Measurements from ENCODE around the gene CBLC. TPM values are rescaled to one million over a fixed set of nuclear protein-coding genes. Genes with fewer than 3 reads are reported as not detected.

The CBLC gene
- total RNA-seq, 1 experiment from 2014 or later: 0.80 TPM

GRCh38 chr19:44803442-44804428, 26.0 kb downstream of the CBLC start:
- in situ Hi-C loops (cut with HindIII; ENCODE audit: low pct_unique_long_range_greater_than_20kb, low sequenced_read_pairs) (no loop called here), intact Hi-C loops (cut with micrococcal nuclease; ENCODE audit: unreplicated experiment) (no loop called here)
- DNase-seq (ENCODE audit: low read depth, low spot score) (no peak), ATAC-seq (no peak)
- Histone ChIP-seq H3K27me3 (ENCODE audit: control insufficient read depth, insufficient read depth, low read length) (no peaks in the 10 kb centered on the region), H3K27ac (ENCODE audit: low read length) (no peak overlapping the region), H3K9me3 (ENCODE audit: control insufficient read depth, insufficient read depth, low read depth, low read length) (no peaks in the 10 kb centered on the region), H3K4me1 (ENCODE audit: control insufficient read depth, insufficient read depth, low read length) (peaks cover 20% of the 10 kb centered on the region), H3K4me3 (ENCODE audit: low read depth in 2 of 2, low read length in 2 of 2) (no peak overlapping the region), H3K36me3 (ENCODE audit: control insufficient read depth, insufficient read depth, low read length) (no peaks in the 10 kb centered on the region)
- TF ChIP-seq POLR2AphosphoS5 (IDR thresholded peaks at IDR 0.05; ENCODE audit: low read depth, low read length): no peak
- no peak for TF ChIP-seq SIN3A (IDR thresholded peaks at IDR 0.05; ENCODE audit: borderline replicate concordance, insufficient read depth, low read depth, low read length)
- no peak for TF ChIP-seq REST (IDR thresholded peaks at IDR 0.05; ENCODE audit: insufficient read depth in 1 of 2, low read depth in 2 of 2, low read length in 1 of 2)
- TF ChIP-seq TCF7L2 (IDR thresholded peaks at IDR 0.05; ENCODE audit: low read depth, low read length): no peak
- no peak for TF ChIP-seq CTCF (IDR thresholded peaks at IDR 0.05)
- no TSS peak for BruUV-seq (replicated peaks)
- ChIA-PET CTCF (no interaction called here), POLR2A (interaction anchor here (0.7 kb wide), 1 partner anchor 24 kb away, joined by 5 read pairs; no protein-coding TSS in a partner anchor)

- POLR2A ChIA-PET: no interaction called here
- no peaks in the 10 kb centered on the region for H3K36me3 ChIP-seq (ENCODE audit: control insufficient read depth, insufficient read depth, low read length)
- intact Hi-C loops (cut with micrococcal nuclease; ENCODE audit: unreplicated experiment) (no loop called here), in situ Hi-C loops (cut with HindIII; ENCODE audit: low pct_unique_long_range_greater_than_20kb, low sequenced_read_pairs) (no loop called here)
- CTCF ChIA-PET: interaction anchor here (0.6 kb wide), 1 partner anchor 14 kb away, joined by 12 read pairs; no protein-coding TSS in a partner anchor
- H3K27me3 ChIP-seq (ENCODE audit: control insufficient read depth, insufficient read depth, low read length): no peaks in the 10 kb centered on the region
- H3K4me1 ChIP-seq (ENCODE audit: control insufficient read depth, insufficient read depth, low read length): peaks cover 13% of the 10 kb centered on the region
- no peak overlapping the region for H3K27ac ChIP-seq (ENCODE audit: low read length)
- BruUV-seq (replicated peaks): no TSS peak
- ATAC-seq (no peak), DNase-seq (ENCODE audit: low read depth, low spot score) (no peak)
- no peaks in the 10 kb centered on the region for H3K9me3 ChIP-seq (ENCODE audit: control insufficient read depth, insufficient read depth, low read depth, low read length)
- TF ChIP-seq SIN3A (IDR thresholded peaks at IDR 0.05; ENCODE audit: borderline replicate concordance, insufficient read depth, low read depth, low read length) (no peak), TCF7L2 (IDR thresholded peaks at IDR 0.05; ENCODE audit: low read depth, low read length) (no peak), REST (IDR thresholded peaks at IDR 0.05; ENCODE audit: insufficient read depth in 1 of 2, low read depth in 2 of 2, low read length in 1 of 2) (no peak), CTCF (IDR thresholded peaks at IDR 0.05) (no peak), POLR2AphosphoS5 (IDR thresholded peaks at IDR 0.05; ENCODE audit: low read depth, low read length) (no peak)
- H3K4me3 ChIP-seq (ENCODE audit: low read depth in 2 of 2, low read length in 2 of 2): no peak overlapping the region
Observed at GRCh38 chr19:44806291-44806690, 28.6 kb downstream of the CBLC start.
